Stimulated activated CD8-positive, alpha-beta memory T cell treated with anti-CD3 and anti-CD28 coated beads, Interleukin-4, amount 100 ng/mL, for 24 hours (primary cell): Measurements from ENCODE around the gene FFAR3.
A peak's percentile ranks its signal among the peaks of the same experiment; 100 is the strongest.

Experiments used
- DNase-seq: peaks from one replicate; pipeline ENCODE4 v3.0.0-alpha.2; 2020; ENCODE audit warnings: low read depth

The FFAR3 gene

GRCh38 chr19:35331551-35332214 is 26.6 kb upstream of the FFAR3 start:
- no peak for DNase-seq

GRCh38 chr19:35332817-35333216 is 25.4 kb upstream of the FFAR3 start:
- DNase-seq: no peak

DNA sequence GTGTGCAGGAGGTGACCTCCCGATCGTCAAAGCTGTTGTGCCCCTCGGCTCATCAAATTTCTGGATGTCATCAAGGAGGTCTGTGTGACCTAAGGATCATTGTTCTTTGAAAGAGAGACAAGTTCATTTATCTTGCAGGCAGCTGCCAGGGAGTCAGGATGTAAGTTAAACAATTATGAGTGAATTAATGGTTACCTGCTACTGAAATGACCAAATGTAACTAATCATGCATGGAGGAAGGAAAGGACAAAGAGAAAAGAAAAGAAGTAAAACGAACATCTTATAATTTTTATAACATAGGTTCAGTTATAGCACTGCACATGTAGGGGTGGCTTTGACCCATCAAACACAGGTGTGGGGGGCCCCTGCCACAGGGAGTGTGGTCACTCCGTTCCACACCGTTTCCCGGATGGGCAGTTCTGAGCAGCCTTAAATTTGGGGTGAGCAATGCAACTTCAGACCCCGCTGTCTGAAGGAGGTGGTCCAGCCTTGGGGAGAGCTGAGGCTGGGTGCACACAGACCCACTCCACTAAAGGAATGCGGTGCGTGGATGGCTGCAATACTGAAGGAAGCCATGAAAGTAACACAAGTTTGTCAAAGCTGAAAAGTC is 24.0 kb upstream of the FFAR3 start:
- no peak for DNase-seq

DNA sequence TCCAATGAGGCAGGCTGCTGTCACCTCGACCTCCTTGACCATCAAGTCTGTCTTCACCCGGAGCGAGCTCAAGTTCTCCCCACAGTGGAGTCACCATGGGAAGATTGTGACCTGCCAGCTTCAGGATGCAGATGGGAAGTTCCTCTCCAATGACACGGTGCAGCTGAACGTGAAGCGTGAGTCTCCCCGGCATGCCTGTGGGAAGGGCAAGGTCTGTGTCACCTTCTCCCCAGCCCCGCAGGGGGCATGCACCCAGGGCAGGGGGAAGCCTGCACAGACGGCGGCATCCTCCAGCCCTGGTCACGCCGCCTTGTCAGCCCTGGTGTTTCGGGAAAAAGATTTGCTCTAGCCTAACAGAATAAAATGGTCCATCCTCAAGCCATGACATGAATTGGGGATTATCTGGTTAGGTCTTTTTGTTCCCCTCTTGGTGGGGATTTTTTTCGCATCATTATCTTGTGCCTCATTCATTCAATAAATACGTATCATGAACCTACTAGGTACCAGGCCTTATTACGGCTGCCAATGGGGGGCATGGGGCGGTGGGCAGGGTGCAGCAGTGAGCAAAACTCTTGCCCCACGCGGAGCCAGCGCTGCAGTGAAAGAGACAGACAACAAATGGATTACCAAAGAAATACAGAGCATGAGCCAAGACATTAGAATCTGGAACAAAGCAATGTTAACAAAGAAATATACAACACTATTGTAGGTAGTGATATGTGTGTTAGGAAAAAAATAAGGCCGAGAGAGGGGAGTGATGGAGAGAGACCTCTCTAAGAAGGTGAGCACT is 21.9 kb upstream of the FFAR3 start:
- DNase-seq: no peak

- DNase-seq: no peak
These were observed 20.9 kb upstream of the FFAR3 start for GRCh38 chr19:35337097-35337983.

GRCh38 chr19:35337984-35338296 is 20.3 kb upstream of the FFAR3 start:
- no peak for DNase-seq

GRCh38 chr19:35340431-35340830 is 17.8 kb upstream of the FFAR3 start:
- DNase-seq: no peak

DNA sequence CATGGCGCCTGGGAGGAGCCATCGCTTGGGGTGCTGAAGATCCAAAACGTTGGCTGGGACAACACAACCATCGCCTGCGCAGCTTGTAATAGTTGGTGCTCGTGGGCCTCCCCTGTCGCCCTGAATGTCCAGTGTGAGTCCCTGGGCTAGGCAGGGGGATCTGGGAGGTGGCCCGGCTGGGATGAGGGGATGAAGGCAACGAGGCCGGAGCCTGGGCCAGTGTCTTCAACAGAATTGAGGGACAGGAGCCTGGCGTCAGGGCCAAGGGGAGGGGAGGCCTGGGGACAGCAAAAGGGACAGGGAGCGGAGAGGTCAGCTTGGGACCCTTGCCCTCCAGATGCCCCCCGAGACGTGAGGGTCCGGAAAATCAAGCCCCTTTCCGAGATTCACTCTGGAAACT is 17.3 kb upstream of the FFAR3 start:
- no peak for DNase-seq

- no peak for DNase-seq
These were observed 16.6 kb upstream of the FFAR3 start for GRCh38 chr19:35341565-35342225.

- DNase-seq: no peak
These were observed 15.8 kb upstream of the FFAR3 start for GRCh38 chr19:35342430-35342829.

GRCh38 chr19:35344511-35345031 is 13.7 kb upstream of the FFAR3 start:
- no peak for DNase-seq

DNA sequence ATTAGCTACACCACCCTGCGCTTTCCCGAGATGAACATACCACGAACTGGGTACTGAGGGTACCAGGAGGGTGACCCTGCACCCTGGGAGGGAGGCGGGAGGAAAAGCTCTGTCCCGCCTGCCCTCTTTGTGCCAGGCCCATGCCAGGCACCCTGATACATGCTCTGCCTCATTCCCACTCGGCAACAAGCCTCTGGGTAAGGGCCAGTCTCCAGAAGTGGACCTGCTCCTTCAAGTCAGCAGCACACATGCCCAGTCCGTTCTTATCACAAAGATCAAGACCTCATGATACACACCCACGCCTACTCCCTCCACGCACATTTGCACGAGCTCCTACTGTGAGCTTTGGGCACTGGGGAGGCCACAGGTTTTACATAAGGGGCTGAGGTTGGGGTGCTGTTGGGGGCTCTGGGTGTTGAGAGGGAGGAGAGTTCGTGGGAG is 12.6 kb upstream of the FFAR3 start:
- DNase-seq: no peak

- peak; percentile 42 for DNase-seq
These were observed 11.8 kb upstream of the FFAR3 start for GRCh38 chr19:35346193-35347052.

GRCh38 chr19:35347171-35347929 is 10.9 kb upstream of the FFAR3 start, which contains the start of gene FFAR1:
FFAR1 (plus strand) TSS chr19:35347902; CDS start chr19:35351552, 3,650 bp downstream.
- peak; percentile 22 for DNase-seq

- DNase-seq: no peak
These were observed 10.3 kb upstream of the FFAR3 start for GRCh38 chr19:35347930-35348298.

DNA sequence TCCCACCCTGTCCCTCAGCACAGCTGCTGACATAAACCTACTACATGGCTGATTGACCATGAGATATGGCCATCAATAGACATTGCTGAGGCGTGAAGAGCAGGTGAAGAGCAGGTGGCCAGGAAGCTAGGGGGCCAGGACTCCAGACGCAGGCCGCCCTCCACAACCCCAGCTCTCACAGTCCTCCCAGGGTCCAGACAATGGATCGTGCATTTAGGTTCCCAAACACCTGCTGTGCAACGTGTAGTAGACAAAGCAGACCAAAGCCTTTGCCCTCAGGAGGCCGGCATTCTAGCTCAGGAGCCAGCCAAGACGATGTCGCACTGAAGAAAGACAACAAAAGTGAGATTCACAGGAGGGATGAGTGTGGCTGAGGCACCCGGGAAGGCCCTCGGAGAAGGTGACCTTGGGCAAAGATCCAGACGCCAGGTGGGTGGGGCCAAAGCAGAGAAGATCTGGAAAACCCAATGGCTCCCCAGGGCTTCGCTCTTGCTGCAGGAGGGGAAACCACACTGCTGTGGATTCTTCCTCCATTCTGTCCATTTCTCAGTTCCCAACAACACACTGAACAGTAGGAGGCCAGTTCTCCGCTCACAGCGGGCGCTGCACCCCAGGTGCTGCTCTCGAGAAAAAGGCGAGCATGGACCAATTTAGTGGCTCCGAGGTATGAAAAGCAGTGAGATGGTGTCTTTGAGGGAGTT is 9.2 kb upstream of the FFAR3 start:
- DNase-seq: no peak

DNA sequence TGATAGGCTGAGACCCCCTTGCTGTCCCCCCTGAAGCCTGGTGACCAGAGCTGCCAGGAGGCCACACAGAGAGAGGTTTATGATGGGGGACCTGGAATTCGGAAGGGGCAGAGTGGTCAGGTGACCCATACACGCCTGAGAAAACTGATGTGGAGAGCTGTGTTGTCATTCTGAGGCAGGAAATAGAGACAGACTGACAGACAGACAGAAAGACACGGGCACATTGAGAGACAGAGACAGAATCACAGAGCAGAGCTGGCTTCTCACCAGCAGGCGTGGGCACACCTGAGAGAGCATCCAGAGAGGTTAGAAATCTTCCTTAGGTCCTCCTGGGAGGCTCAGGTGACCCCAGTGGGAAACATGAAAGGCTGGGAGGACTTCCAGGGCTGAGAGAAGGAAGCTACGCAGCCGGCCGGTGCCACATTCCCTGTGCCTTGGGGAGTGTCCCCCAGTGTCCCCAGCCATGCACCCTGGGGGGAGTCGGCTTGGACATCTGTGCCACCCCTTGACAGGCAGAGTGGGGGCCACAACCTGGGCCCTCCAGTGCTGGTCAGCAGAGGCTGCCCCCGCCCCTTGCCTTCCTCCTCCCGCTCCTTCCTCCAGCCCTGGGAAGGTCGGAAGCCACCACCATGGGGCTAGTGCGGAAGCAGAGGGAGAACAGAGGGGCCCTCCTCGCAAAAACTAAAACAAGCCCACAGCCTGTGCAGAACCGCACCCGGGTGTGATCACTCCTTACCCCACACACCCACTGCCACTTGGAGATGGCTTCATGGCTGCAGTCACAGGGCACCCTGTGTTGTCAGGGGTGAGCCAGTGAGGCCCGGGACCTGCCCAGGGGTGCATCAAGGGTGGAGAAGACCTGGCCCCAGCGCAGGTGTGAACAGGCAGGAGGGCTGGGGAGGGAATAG is 8.4 kb upstream of the FFAR3 start:
- DNase-seq: no peak

DNA sequence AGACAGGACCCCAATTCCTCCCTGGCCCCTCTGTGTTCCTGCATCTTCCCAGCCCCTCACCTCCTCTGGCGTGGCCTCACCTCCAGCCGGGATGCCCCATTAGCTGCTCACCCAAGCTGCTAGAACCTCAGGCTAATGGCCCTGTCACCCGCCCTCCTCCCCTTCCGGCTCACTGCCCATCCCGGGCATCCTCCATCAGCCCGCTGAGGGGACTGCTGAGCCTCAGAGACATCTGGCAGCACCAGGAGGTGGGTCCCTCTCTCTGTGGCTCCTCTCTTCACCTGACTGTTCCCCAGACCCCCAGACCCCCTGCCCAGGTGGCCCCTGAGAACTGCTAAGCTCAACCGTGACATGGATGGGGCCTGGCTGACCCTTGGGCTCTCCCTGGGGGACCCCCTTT is 7.7 kb upstream of the FFAR3 start:
- DNase-seq: no peak
